Astrocyte of the spinal cord (primary cell): ENCODE results near the gene ZNF311.

Source experiments
- DNase-seq: peaks from one replicate; pipeline ENCODE4 v3.0.0; 2011; ENCODE audit warnings: low read depth, low spot score
- H3K4me3 ChIP-seq: 2 replicates; pipeline ENCODE4 v1.5.1; 2011; ENCODE audit warnings: low read depth, mild to moderate bottlenecking, low read length, moderate library complexity
- in situ Hi-C: cut with HindIII; loops from 2 replicates; pipeline ENCODE4 v1.10.0; 2017; ENCODE audit warnings: low sequenced_read_pairs
- TF ChIP-seq, protein P1 (sequence below): IDR thresholded peaks from 2 replicates; pipeline ENCODE4 v1.5.1; 2012; ENCODE audit warnings: low read depth, mild to moderate bottlenecking, low read length, inconsistent platforms

The ZNF311 gene

GRCh38 chr6:28945349-28945748 lies 59.8 kb downstream of the ZNF311 start:
- TF ChIP-seq, protein P1, sequence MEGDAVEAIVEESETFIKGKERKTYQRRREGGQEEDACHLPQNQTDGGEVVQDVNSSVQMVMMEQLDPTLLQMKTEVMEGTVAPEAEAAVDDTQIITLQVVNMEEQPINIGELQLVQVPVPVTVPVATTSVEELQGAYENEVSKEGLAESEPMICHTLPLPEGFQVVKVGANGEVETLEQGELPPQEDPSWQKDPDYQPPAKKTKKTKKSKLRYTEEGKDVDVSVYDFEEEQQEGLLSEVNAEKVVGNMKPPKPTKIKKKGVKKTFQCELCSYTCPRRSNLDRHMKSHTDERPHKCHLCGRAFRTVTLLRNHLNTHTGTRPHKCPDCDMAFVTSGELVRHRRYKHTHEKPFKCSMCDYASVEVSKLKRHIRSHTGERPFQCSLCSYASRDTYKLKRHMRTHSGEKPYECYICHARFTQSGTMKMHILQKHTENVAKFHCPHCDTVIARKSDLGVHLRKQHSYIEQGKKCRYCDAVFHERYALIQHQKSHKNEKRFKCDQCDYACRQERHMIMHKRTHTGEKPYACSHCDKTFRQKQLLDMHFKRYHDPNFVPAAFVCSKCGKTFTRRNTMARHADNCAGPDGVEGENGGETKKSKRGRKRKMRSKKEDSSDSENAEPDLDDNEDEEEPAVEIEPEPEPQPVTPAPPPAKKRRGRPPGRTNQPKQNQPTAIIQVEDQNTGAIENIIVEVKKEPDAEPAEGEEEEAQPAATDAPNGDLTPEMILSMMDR = no peak
- H3K4me3 ChIP-seq = no peak overlapping the region

More at GRCh38 chr6:28945349-28945748, 59.8 kb downstream of the ZNF311 start:
- DNase-seq = no peak
- in situ Hi-C loops = no loop called here
